Measurements from ENCODE around the gene ARHGEF18. TPM values are rescaled to one million over a fixed set of nuclear protein-coding genes. Genes with fewer than 3 reads are reported as not detected.

ARHGEF18 gene
- total and polyA plus RNA-seq, 2 of the 13 experiments (the other 11 are each of a cell fraction or from before 2014, with no cell fraction given), result 4.2 to 17.5 TPM

- Histone ChIP-seq H3K27ac (ENCODE audit: extremely low read length, insufficient read depth, low read length) (no peak overlapping the region), H3K4me2 (ENCODE audit: low read depth, low read length) (no peak overlapping the region), H3K9me3 (ENCODE audit: low read length) (peaks cover 6% of the 10 kb centered on the region), H3K27me3 (ENCODE audit: control insufficient read depth in 1 of 2, insufficient read depth in 2 of 2, low read length in 2 of 2) (no peaks in the 10 kb centered on the region), H3K9ac (ENCODE audit: insufficient read depth, low read depth, low read length) (no peak overlapping the region), H3K4me1 (ENCODE audit: insufficient read depth, low read length) (no peaks in the 10 kb centered on the region), H2AFZ (ENCODE audit: low read length) (no peak overlapping the region), H3K79me2 (ENCODE audit: insufficient read depth, low read length) (no peaks in the 10 kb centered on the region), H4K20me1 (ENCODE audit: insufficient read depth, low read length) (no peaks in the 10 kb centered on the region), H3K36me3 (replicated peaks in 1 of 2; ENCODE audit: control insufficient read depth in 1 of 2, insufficient read depth in 2 of 2, low read length in 2 of 2) (no peaks in the 10 kb centered on the region), H3K4me3 (replicated peaks in 1 of 3; ENCODE audit: insufficient read depth in 1 of 3, low read depth in 2 of 3, low read length in 3 of 3) (no peak overlapping the region)
- ChIA-PET CTCF (ENCODE audit: low intra/inter-chr PET ratio, low total read pairs) (no interaction called here), POLR2A (interaction anchor here (0.6 kb wide), 1 partner anchor 139 kb away, joined by 3 read pairs; no protein-coding TSS in a partner anchor)
- BruUV-seq (replicated peaks), result no TSS peak
- DNase-seq (ENCODE audit: low spot score) (no peak), ATAC-seq (no peak), FAIRE-seq (no peak)
- in situ Hi-C loops (cut with HindIII; ENCODE audit: extremely low pct_ligation_motif_present, low pct_unique_long_range_greater_than_20kb) (no loop called here), intact Hi-C loops (cut with micrococcal nuclease; ENCODE audit: unreplicated experiment) (loop anchor here (2.0 kb wide), 1 partner anchor 443 kb away; no protein-coding TSS in a partner anchor)
- 88% methylated on average over 4 of the region's 7 CpGs for WGBS (ENCODE audit: low lambda C conversion rate)
- TF ChIP-seq THRA (CRISPR knock-in tag; IDR thresholded peaks at IDR 0.05; ENCODE audit: borderline replicate concordance), result peak; percentile 17; the same call in 1 of the 2 replicates
- TF ChIP-seq NR2F2 (IDR thresholded peaks at IDR 0.05; ENCODE audit: borderline replicate concordance, low read depth), result no peak
- TF ChIP-seq SOX13 (IDR thresholded peaks at IDR 0.05), result no peak
- TF ChIP-seq SOX13 (CRISPR knock-in tag; conservative IDR thresholded peaks at IDR 0.05 in 1 of 2, IDR thresholded peaks at IDR 0.05 in 1 of 2), result no peak
Measured at GRCh38 chr19:7355871-7356270, 7.1 kb downstream of the ARHGEF18 start.

- no peak overlapping the region for H3K27ac ChIP-seq (ENCODE audit: extremely low read length, insufficient read depth, low read length)
- in situ Hi-C loops (cut with HindIII; ENCODE audit: extremely low pct_ligation_motif_present, low pct_unique_long_range_greater_than_20kb), result no loop called here
- ATAC-seq (no peak), DNase-seq (ENCODE audit: low spot score) (no peak), FAIRE-seq (no peak)
- TF ChIP-seq ZMYM3 (CRISPR knock-in tag; IDR thresholded peaks at IDR 0.05) (0 out of 2 replicates have a peak, but pooled peaks have one; percentile 23), ZNF382 (CRISPR knock-in tag; IDR thresholded peaks at IDR 0.05; ENCODE audit: borderline replicate concordance) (no peak), ZNF768 (CRISPR knock-in tag; IDR thresholded peaks at IDR 0.05) (peak; percentile 94)
- H3K4me1 ChIP-seq (ENCODE audit: insufficient read depth, low read length), result no peaks in the 10 kb centered on the region
- CTCF ChIA-PET (ENCODE audit: low intra/inter-chr PET ratio, low total read pairs), result no interaction called here
- H3K4me3 ChIP-seq (replicated peaks in 1 of 3; ENCODE audit: insufficient read depth in 1 of 3, low read depth in 2 of 3, low read length in 3 of 3), result no peak overlapping the region
- no peaks in the 10 kb centered on the region for H3K79me2 ChIP-seq (ENCODE audit: insufficient read depth, low read length)
- no TSS peak for BruUV-seq (replicated peaks)
- no peaks in the 10 kb centered on the region for H4K20me1 ChIP-seq (ENCODE audit: insufficient read depth, low read length)
- no peak overlapping the region for H3K9ac ChIP-seq (ENCODE audit: insufficient read depth, low read depth, low read length)
- no peaks in the 10 kb centered on the region for H3K27me3 ChIP-seq (ENCODE audit: control insufficient read depth in 1 of 2, insufficient read depth in 2 of 2, low read length in 2 of 2)
- H3K9me3 ChIP-seq (ENCODE audit: low read length), result peaks cover 1% of the 10 kb centered on the region
- POLR2A ChIA-PET, result no interaction called here
- intact Hi-C loops (cut with micrococcal nuclease; ENCODE audit: unreplicated experiment), result no loop called here
- no peak overlapping the region for H2AFZ ChIP-seq (ENCODE audit: low read length)
- 59% methylated on average over 7 of the region's 7 CpGs for WGBS (ENCODE audit: low lambda C conversion rate)
- H3K36me3 ChIP-seq (replicated peaks in 1 of 2; ENCODE audit: control insufficient read depth in 1 of 2, insufficient read depth in 2 of 2, low read length in 2 of 2), result no peaks in the 10 kb centered on the region
- H3K4me2 ChIP-seq (ENCODE audit: low read depth, low read length), result no peak overlapping the region
Measured at GRCh38 chr19:7356899-7357627, 8.3 kb downstream of the ARHGEF18 start.

Measured in HepG2 (cell line).